Activated CD8-positive, alpha-beta memory T cell treated with anti-CD3 and anti-CD28 coated beads, Interleukin-2, amount 50 U/mL, for 48 hours (primary cell): Measurements from ENCODE around the gene DLG2.
"Not testable (repeated sequence)": the region's sequence is repeated elsewhere in the genome, so short reads cannot be mapped to it uniquely, and the experiment has no call there.

Source experiments
- DNase-seq: peaks from one replicate; pipeline ENCODE4 v3.0.0-alpha.2; 2020

The DLG2 gene

DNA sequence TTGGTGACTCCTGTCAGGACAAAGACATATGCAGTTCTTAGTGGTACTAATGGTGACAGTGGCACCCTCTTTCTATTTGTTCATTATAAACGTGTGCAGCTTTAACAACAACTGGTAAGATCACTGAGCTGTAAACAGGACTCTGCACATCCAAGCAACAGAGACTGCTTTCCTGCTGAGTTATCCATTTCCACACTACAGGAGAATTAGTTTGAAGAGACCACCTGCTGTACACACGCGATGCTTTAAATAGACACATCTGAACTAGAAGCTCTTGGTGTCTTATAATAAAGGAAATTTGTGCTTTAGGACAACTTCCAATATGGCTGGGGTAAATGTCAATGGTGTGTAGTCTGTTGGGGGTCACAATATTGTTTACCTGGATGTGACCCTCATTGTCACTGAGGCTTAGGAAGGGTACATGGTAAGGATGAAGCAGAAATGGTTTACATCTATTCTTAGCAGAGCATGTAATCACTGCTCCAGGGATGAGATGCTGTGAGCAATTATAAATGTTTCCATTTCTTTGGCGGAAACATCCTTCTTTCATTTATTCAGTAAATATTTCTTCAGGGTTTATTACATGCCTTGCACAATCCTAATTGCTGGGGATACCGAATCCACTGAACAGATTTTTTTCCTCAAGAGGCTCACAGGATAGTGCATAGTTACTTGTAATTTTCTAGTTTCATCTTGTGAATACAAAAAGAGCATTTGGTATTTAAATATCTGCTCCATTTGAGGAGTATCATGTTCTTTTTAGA is 1987.0 kb downstream of the DLG2 start:
- no peak for DNase-seq

DNA sequence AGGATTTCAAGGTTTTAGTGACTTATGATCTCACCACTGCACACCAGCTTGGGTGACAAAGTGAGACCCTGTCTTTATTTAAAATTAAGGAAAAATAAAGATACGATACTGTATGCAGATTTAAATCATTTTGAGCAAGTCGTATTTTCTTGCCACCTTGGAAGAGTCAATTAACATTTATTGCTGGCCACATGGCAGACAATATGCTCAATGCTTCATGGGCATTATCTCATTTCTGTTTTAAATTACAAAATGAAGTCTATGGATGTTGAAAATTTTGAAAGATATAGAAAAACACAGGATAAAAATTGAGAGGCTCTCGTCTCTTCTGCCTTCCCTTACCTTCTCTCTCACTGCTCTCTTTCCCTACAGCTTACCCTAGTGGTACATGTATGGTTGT is 1992.0 kb downstream of the DLG2 start:
- no peak for DNase-seq

- DNase-seq, result no peak
These were observed 1996.9 kb downstream of the DLG2 start for GRCh38 chr11:83630211-83630610.

GRCh38 chr11:83629775-83630174 is 1997.4 kb downstream of the DLG2 start:
- DNase-seq, result no peak

DNA sequence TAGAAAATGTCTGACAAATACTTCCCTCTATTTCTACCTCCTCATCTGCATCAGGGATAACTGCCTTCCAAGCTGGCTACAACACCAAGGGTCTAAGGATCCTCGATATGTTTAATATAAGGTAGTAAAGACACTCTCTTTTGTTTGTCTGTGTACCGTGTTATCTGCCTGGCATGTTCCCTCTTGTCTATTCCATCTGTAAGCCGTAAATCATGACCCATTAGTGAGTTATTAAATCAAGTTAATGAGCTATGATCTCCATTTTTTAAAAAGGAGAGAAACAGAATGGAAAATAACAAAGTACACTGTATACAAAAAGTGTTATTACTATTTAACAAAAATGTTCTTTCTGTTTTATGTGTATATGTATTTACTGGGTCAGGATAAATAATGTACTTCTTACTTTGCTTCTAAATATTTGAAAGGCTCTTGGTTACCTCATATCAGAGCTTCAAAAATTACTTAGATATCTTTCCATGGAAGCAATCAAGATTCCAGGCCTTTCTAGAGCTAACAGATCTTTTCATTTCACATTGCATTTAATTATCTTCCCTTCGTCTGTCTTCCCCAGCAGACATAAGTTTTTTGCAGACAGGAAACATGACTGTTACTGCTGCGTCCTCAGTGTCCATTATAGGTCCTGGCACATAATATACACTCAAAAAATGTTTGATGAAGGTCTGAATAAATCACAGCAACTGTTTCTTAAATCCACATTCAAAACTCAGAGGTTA is 1998.4 kb downstream of the DLG2 start:
- DNase-seq, result no peak

GRCh38 chr11:83625336-83625735 is 2001.8 kb downstream of the DLG2 start:
- no peak for DNase-seq

DNA sequence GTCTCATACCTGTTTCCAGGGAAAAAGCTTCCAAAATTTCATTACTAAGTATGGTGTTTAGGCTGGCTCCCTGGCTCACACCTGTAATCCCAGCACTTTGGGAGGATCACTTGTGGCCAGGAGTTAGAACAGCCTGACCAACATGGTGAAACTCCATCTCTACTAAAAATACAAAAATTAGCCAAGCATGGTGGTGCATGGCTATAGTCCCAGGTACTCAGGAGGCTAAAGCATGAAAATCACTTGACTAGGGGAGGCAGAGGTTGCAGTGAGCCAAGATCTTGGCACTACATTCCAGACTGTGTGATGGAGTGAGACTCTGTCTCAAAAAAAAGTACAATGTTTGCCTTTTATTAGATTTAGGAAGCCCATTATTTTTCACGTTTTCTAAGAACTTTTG is 2009.5 kb downstream of the DLG2 start:
- DNase-seq, result no peak

DNA sequence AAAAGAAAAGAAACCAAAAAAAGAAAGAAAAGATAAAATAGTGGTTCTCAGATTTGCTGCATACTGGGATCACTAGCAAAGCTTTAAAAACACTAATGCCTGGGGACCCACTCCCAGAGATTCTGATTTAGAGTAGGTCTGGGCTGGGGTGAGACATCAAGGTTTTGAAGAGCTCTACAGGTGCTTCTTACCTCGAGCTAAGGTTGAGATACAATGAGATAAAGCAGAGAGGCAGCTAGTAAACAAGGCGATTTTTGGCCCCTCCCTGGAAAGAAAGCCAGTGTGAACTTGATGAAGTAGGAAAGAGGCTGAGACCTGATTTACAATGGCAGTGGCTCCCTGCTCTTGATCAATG is 2013.4 kb downstream of the DLG2 start:
- DNase-seq, result no peak

- no peak for DNase-seq
These were observed 2014.0 kb downstream of the DLG2 start for GRCh38 chr11:83612891-83613766.

DNA sequence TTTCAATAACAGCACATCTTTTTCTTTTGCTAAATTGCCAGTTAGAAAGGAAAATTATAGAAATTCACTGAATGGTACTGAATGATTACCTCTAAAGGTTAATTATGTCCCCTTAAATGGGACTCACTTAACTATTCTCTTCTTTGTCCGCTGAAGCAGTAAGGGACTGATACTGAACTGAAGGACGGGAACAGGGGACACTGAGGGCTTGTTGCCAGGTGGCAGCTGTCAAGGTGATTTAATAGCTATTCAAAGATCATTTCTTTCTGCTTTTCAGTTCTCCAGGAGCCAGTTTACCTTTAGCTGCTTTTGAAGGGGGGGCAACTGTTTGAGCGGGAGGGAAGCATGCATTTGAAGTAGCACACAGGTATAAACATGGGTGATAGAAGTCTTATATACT is 2015.5 kb downstream of the DLG2 start:
- DNase-seq, result no peak

DNA sequence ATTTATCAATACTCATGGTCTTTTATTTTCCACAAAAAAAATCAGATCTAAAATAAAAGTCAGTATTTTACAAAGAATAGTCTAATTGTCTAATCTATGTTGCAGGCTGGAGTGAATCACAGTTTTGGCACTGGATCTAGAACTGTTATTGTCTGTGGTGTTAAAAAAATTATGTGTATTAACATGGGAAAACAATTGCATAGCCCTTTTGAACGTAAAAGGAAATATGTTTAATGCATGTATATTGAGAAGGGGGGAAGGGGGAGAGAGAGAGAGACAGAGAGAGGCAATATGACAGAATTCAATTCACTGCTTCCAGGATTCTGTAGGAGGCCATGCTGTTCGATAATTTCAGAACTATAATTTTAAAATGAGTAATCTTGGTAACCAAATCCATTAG is 2016.1 kb downstream of the DLG2 start:
- no peak for DNase-seq

DNA sequence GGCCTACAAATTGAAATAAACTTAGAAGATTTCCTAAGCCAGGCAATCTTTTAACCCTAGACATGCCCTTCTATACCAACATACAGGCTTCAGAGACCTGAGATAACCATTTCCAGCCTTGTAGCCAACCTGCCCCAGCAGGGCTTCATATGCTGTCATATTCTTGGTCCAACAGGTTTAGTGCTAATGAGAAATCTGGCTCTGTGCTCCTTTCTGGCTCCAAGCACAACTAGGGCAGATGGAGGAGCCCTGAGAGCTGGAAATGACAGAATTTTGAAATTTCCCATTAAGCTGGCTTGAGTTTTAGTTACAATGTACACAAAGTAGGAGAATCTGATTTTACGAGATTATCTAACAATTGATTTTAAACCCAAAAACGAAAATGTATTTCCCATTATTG is 2018.0 kb downstream of the DLG2 start:
- no peak for DNase-seq

DNA sequence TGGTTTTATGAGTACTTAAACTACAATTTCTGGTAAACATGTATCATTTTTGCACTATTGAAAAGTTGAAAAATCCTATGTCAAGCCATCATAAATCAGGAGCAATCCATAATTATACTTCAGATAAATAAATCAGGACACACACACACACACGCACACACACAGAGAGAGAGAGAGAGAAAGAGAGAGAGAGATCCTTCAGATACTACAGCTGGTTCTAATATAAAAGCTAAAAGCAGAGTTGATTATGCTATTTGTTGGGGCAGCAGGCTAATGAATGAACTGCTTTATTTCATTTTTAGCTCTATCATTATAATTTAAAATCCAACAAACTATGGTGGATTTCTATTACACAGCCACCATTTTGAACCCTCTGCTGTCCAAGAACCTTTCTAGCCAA is 2018.6 kb downstream of the DLG2 start:
- no peak for DNase-seq

DNA sequence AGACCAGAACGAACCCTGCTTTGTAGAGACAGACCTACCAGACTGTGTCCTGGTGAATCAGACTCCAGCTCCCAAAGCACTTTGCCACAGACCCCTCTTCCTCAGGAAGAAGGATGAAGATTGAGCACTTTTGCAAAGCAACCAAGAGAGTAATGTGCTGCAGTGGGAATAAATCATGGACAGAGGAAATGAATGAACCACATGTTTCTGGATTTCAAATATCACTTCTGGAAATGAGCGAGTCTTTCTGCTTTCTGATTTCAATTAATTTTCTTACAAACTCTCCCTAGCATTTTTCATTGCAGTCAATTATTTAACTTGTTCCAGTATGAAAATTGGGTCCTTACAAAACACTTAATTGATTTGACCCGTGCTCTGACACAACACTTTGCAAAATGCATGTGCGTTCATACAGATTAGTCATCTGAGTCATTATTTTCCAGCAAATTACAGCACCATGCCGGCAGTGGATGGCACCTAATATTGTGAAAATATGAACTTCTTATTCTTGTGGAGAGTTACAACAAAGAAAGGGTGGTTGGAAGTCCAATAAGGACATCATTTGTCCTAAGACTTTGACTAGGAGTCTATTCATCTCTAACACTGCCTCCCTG is 2025.1 kb downstream of the DLG2 start:
- no peak for DNase-seq

GRCh38 chr11:83601201-83601913 is 2025.8 kb downstream of the DLG2 start:
- no peak for DNase-seq

DNA sequence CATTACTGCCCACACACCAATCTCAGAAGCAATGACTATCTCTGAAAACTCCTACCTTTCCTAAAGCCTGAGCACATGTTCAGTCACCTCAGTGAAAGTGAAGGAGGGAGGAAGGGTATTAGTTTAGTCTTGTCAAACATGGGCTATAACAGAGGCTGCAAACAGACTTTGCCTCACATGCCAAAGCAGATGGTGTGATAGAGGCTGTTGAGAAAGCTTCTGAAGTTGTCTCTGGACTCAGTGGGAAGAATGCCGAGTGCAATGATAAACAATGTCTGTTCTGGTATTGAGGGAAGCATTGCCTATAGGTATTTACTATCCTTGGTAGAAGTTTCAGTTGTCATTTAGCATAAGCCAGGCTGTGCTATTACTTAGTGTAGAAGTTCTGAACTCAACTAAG is 2026.5 kb downstream of the DLG2 start:
- no peak for DNase-seq

- DNase-seq, result no peak
These were observed 2028.1 kb downstream of the DLG2 start for GRCh38 chr11:83599066-83599465.

DNA sequence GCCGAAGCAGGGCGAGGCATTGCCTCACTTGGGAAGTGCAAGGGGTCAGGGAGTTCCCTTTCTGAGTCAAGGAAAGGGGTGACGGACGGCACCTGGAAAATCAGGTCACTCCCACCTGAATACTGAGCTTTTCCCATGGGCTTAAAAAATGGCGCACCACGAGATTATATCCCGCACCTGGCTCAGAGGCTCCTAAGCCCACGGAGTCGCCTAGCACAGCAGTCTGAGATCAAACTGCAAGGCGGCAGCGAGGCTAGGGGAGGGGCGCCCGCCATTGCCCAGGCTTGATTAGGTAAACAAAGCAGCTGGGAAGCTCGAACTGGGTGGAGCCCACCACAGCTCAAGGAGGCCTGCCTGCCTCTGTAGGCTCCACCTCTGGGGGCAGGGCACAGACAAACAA is 2039.3 kb downstream of the DLG2 start:
- not testable (repeated sequence) for DNase-seq

DNA sequence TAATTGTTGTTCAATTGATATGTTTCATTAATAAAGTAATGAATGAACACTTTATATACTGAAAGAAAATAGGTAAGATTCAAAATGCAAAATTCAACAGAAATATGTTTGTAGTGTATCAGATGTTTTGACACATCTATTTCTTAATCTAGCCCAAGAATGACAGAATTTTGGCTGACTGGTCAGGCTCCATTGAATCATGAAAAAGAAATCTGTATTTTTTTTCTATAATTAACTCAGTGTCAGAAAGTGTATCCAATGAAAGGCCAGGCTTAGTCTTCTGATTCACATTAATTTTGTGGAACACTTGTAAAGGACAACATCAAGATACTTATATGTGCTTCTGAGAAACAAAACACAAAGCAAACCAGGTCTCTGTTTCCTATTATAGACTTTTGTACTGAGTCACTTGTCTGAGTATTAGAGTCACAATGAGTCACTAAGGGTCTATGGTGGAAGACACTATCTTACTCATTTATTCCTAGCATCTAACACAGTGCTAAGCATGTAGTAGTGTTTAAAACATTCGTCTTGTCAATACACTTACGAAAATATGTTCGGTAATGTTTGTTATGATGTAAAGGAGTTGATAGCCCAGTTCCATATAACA is 2043.3 kb downstream of the DLG2 start:
- no peak for DNase-seq

DNA sequence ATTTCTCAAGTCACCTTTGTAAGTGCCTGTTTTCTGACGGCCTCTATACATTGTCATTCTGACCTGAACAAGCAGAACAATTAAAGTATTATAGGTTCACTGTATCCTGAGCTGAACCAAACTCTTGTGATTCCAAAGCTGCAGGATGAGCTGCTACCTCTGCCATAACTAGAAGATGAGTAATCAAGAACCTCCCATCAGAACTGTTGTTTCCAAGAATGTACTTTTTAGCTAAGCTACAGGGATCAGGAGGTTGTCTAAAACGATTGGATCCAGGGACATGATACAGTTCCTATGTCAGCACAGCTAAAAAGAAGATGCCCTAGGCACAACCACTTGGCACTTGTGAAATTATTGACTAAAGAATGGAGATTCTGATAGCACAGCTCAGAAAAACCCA is 2052.6 kb downstream of the DLG2 start:
- no peak for DNase-seq

GRCh38 chr11:83572581-83573496 is 2054.3 kb downstream of the DLG2 start:
- DNase-seq, result no peak
